Neural cell (in vitro differentiated cells): Measurements from ENCODE around the gene HPSE2. TPM values are rescaled to one million over a fixed set of nuclear protein-coding genes. Genes with fewer than 3 reads are reported as not detected.
A peak's percentile ranks its signal among the peaks of the same experiment; 100 is the strongest.

ENCODE experiments used
- H2AFZ ChIP-seq: fragments of 200-600, 300-800 bp; sonication (generic), shearing (Covaris generic); 2 replicates; pipeline ENCODE4 v1.6.0; 2014; ENCODE audit warnings: low read depth, mild to moderate bottlenecking, antibody characterized with exemption, low read length, moderate library complexity
- H3F3A ChIP-seq: fragments of 200-600 bp; shearing (Covaris generic); 2 replicates; pipeline ENCODE4 v1.6.1; 2016; ENCODE audit warnings: mild to moderate bottlenecking, moderate library complexity, mixed read lengths, antibody characterized with exemption, low read length; ENCODE audit not compliant: insufficient read depth, poor library complexity, severe bottlenecking
- H3K27ac ChIP-seq: fragments of 200-600, 300-800 bp; sonication (generic), shearing (Covaris generic); 2 replicates; pipeline ENCODE4 v1.5.1; 2014; ENCODE audit warnings: mild to moderate bottlenecking, low read length, moderate library complexity
- H3K27me3 ChIP-seq: fragments of 300-800, 200-600 bp; sonication (generic), shearing (Covaris generic); 2 replicates; pipeline ENCODE4 v1.6.0; 2014; ENCODE audit warnings: mild to moderate bottlenecking, low read depth, low read length, moderate library complexity; ENCODE audit not compliant: insufficient read depth
- H3K36me3 ChIP-seq: fragments of 300-800, 200-600 bp; sonication (generic), shearing (Covaris generic); 2 replicates; pipeline ENCODE4 v1.5.1; 2014; ENCODE audit warnings: mild to moderate bottlenecking, antibody characterized with exemption, low read length, moderate library complexity; ENCODE audit not compliant: insufficient read depth
- H3K4me2 ChIP-seq: fragments of 300-800, 200-600 bp; sonication (generic), shearing (Covaris generic); 2 replicates; pipeline ENCODE4 v1.6.0; 2014; ENCODE audit warnings: mild to moderate bottlenecking, low read length
- H3K4me3 ChIP-seq: fragments of 300-800, 200-600 bp; sonication (generic), shearing (Covaris generic); 2 replicates; pipeline ENCODE4 v1.5.1; 2014; ENCODE audit warnings: mild to moderate bottlenecking, low read length, moderate library complexity
- H3K79me2 ChIP-seq: fragments of 200-600 bp; shearing (Covaris generic); replicated peaks from 2 replicates; pipeline ENCODE4 v1.6.0; 2014; ENCODE audit warnings: mild to moderate bottlenecking, low read length, moderate library complexity; ENCODE audit not compliant: insufficient read depth
- H3K9ac ChIP-seq: fragments of 300-800, 200-600 bp; sonication (generic), shearing (Covaris generic); 2 replicates; pipeline ENCODE4 v1.6.1; 2016; ENCODE audit warnings: mild to moderate bottlenecking, low read length, mixed read lengths
- H3K9me2 ChIP-seq: fragments of 200-600 bp; shearing (Covaris generic); 2 replicates; pipeline ENCODE4 v1.6.1; 2016; ENCODE audit warnings: mild to moderate bottlenecking, low read length, mixed read lengths; ENCODE audit not compliant: insufficient read depth
- H3K9me3 ChIP-seq: fragments of 200-600, 300-800 bp; sonication (generic), shearing (Covaris generic); 2 replicates; pipeline ENCODE4 v1.6.1; 2016; ENCODE audit warnings: mild to moderate bottlenecking, mixed run types, low read length, moderate library complexity, mixed read lengths
- H4K20me1 ChIP-seq: fragments of 200-600 bp; shearing (Covaris generic); 2 replicates; pipeline ENCODE4 v1.6.1; 2016; ENCODE audit warnings: mild to moderate bottlenecking, mixed run types; ENCODE audit not compliant: insufficient read depth
- EP300 ChIP-seq: fragments of 450-650 bp; conservative IDR thresholded peaks from 2 replicates; pipeline ENCODE4 v1.6.1; 2014; ENCODE audit warnings: antibody characterized with exemption, mild to moderate bottlenecking, moderate library complexity; ENCODE audit not compliant: poor library complexity, severe bottlenecking
- EZH2 ChIP-seq: fragments of 200-600, 300-800 bp; shearing (Covaris generic), sonication (generic); IDR thresholded peaks from 2 replicates; pipeline ENCODE4 v1.6.1; 2014; ENCODE audit warnings: antibody characterized with exemption, low read length, borderline replicate concordance, mild to moderate bottlenecking; ENCODE audit not compliant: insufficient read depth, poor library complexity, severe bottlenecking
- MXI1 ChIP-seq: fragments of 450-650 bp; conservative IDR thresholded peaks from 2 replicates; pipeline ENCODE4 v1.6.1; 2014; ENCODE audit warnings: antibody characterized with exemption, mild to moderate bottlenecking; ENCODE audit not compliant: poor library complexity, severe bottlenecking
- POLR2AphosphoS5 ChIP-seq: IDR thresholded peaks from 2 replicates; pipeline ENCODE4 v1.6.1; 2012
- RAD21 ChIP-seq: fragments of 450-650 bp; conservative IDR thresholded peaks from 2 replicates; pipeline ENCODE4 v1.6.1; 2014; ENCODE audit warnings: antibody characterized with exemption, mild to moderate bottlenecking, moderate library complexity
- SMC3 ChIP-seq: fragments of 450-650 bp; conservative IDR thresholded peaks from 2 replicates; pipeline ENCODE4 v1.6.1; 2014; ENCODE audit warnings: antibody characterized with exemption, mild to moderate bottlenecking, moderate library complexity; ENCODE audit not compliant: poor library complexity
- TAF1 ChIP-seq: IDR thresholded peaks from 2 replicates; pipeline ENCODE4 v1.6.1; 2012; ENCODE audit warnings: low read depth
- polyA plus RNA-seq: library from polyadenylated mRNA; depleted of rRNA; stranded (reverse); fragments of >200 nt; gene quantifications from 2 replicates; pipeline ENCODE4 v1.2.3, GENCODE V29; 2014
- TF ChIP-seq, protein P1 (sequence below): fragments of 450-650 bp; IDR thresholded peaks from 2 replicates; pipeline ENCODE4 v1.5.1; 2014; ENCODE audit warnings: antibody characterized with exemption, mild to moderate bottlenecking, moderate library complexity; ENCODE audit not compliant: poor library complexity, severe bottlenecking
- TF ChIP-seq, protein P2 (sequence below): IDR thresholded peaks from 2 replicates; pipeline ENCODE4 v1.6.1; 2012; ENCODE audit warnings: borderline replicate concordance

HPSE2 gene
- polyA plus RNA-seq, 1 donor from 2014 or later = not detected

DNA sequence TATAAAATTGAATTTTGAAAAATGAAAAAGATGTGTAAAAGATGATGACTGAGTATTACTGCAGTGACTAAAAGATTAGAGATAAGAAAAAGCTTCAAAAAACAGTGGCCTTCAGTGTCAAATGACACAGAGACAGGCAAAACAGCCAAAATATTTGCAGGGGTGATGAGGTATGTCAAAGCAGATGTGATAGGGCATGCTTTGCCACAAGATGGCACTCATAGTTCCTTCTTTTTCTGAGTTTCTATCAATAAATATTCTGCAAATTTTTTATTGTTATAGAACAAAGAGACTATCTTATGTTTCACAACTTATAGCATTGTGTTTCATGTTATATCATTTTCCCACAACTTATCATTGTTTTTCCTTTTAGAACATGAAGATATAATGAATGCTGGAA, 444.8 kb downstream of the HPSE2 start:
- Histone ChIP-seq H4K20me1 (no peaks in the 10 kb centered on the region), H3F3A (no peaks in the 10 kb centered on the region), H3K4me2 (no peak overlapping the region), H3K9me2 (no peaks in the 10 kb centered on the region), H3K79me2 (no peaks in the 10 kb centered on the region), H3K9ac (no peak overlapping the region), H3K36me3 (no peaks in the 10 kb centered on the region), H3K27ac (no peak overlapping the region), H3K4me3 (no peak overlapping the region), H2AFZ (no peak overlapping the region), H3K9me3 (no peaks in the 10 kb centered on the region), H3K27me3 (no peaks in the 10 kb centered on the region)
- TF ChIP-seq EZH2 (no peak), TAF1 (no peak), MXI1 (no peak), SMC3 (peak; percentile 67), RAD21 (peak; percentile 64), POLR2AphosphoS5 (no peak), EP300 (no peak)
- TF ChIP-seq, protein P1, sequence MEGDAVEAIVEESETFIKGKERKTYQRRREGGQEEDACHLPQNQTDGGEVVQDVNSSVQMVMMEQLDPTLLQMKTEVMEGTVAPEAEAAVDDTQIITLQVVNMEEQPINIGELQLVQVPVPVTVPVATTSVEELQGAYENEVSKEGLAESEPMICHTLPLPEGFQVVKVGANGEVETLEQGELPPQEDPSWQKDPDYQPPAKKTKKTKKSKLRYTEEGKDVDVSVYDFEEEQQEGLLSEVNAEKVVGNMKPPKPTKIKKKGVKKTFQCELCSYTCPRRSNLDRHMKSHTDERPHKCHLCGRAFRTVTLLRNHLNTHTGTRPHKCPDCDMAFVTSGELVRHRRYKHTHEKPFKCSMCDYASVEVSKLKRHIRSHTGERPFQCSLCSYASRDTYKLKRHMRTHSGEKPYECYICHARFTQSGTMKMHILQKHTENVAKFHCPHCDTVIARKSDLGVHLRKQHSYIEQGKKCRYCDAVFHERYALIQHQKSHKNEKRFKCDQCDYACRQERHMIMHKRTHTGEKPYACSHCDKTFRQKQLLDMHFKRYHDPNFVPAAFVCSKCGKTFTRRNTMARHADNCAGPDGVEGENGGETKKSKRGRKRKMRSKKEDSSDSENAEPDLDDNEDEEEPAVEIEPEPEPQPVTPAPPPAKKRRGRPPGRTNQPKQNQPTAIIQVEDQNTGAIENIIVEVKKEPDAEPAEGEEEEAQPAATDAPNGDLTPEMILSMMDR = peak; percentile 65
- TF ChIP-seq, protein P2, sequence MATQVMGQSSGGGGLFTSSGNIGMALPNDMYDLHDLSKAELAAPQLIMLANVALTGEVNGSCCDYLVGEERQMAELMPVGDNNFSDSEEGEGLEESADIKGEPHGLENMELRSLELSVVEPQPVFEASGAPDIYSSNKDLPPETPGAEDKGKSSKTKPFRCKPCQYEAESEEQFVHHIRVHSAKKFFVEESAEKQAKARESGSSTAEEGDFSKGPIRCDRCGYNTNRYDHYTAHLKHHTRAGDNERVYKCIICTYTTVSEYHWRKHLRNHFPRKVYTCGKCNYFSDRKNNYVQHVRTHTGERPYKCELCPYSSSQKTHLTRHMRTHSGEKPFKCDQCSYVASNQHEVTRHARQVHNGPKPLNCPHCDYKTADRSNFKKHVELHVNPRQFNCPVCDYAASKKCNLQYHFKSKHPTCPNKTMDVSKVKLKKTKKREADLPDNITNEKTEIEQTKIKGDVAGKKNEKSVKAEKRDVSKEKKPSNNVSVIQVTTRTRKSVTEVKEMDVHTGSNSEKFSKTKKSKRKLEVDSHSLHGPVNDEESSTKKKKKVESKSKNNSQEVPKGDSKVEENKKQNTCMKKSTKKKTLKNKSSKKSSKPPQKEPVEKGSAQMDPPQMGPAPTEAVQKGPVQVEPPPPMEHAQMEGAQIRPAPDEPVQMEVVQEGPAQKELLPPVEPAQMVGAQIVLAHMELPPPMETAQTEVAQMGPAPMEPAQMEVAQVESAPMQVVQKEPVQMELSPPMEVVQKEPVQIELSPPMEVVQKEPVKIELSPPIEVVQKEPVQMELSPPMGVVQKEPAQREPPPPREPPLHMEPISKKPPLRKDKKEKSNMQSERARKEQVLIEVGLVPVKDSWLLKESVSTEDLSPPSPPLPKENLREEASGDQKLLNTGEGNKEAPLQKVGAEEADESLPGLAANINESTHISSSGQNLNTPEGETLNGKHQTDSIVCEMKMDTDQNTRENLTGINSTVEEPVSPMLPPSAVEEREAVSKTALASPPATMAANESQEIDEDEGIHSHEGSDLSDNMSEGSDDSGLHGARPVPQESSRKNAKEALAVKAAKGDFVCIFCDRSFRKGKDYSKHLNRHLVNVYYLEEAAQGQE = no peak

DNA sequence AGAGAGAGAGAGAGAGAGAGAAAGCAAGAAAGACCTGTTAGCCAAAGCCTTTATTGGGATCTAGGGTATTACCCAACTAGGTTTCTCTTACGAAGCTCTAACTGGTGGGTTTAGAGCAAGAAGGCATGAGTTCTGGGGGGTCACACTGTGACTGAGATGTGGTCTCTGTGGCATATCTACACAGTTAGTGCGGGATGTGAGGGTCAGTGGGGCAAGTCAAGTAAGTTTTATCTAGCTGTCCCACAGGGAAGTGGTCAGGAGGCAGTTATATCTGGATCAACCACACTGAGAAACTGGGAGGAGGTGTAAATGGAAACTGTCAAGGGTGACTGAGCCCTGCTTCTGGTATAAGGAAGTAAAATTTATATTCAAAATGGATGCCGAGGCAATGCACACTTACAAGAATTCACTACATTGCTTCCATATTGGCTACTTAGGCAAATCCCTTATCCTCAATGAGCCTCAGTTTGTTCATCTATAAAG, 457.3 kb downstream of the HPSE2 start:
- no peaks in the 10 kb centered on the region for H3K79me2 ChIP-seq
- no peaks in the 10 kb centered on the region for H4K20me1 ChIP-seq
- H3K4me3 ChIP-seq = no peak overlapping the region
- H3K27me3 ChIP-seq = no peaks in the 10 kb centered on the region
- H3K36me3 ChIP-seq = no peaks in the 10 kb centered on the region
- H3K27ac ChIP-seq = no peak overlapping the region
- H3K9ac ChIP-seq = no peak overlapping the region
- no peaks in the 10 kb centered on the region for H3F3A ChIP-seq
- no peaks in the 10 kb centered on the region for H3K9me2 ChIP-seq
- no peaks in the 10 kb centered on the region for H3K9me3 ChIP-seq
- no peak overlapping the region for H2AFZ ChIP-seq
- no peak overlapping the region for H3K4me2 ChIP-seq
- TF ChIP-seq POLR2AphosphoS5 = no peak
- TF ChIP-seq, protein P2 = no peak
- TF ChIP-seq SMC3 = no peak
- TF ChIP-seq RAD21 = no peak
- no peak for TF ChIP-seq MXI1
- no peak for TF ChIP-seq EP300
- TF ChIP-seq EZH2 = no peak
- TF ChIP-seq, protein P1 = no peak
- TF ChIP-seq TAF1 = no peak
